HepG2 (cell line): Measurements from ENCODE around the gene RHBG. TPM values are rescaled to one million over a fixed set of nuclear protein-coding genes. Genes with fewer than 3 reads are reported as not detected.

Experiments used
- CEBPB ChIP-seq: IDR thresholded peaks from 2 replicates; pipeline ENCODE4 v1.6.1; 2011; ENCODE audit warnings: low read depth, low read length, improper control_type of control experiment, borderline replicate concordance
- JUND ChIP-seq: sonication (generic); formaldehyde crosslinking; IDR thresholded peaks from 2 replicates; pipeline ENCODE4 v1.8.0; 2022; ENCODE audit warnings: mild to moderate bottlenecking, missing genetic modification reagents
- KLF6 ChIP-seq: IDR thresholded peaks from 2 replicates; pipeline ENCODE4 v1.8.0; 2016; ENCODE audit warnings: missing biosample characterization, missing genetic modification reagents
- RBFOX2 ChIP-seq: fragments of 200-400 bp; formaldehyde crosslinking; IDR thresholded peaks from 2 replicates; pipeline ENCODE4 v1.6.1; 2017; ENCODE audit warnings: low read depth, mild to moderate bottlenecking, low read length
- SP1 ChIP-seq, 2 experiments: fragments of 450-650 bp in 1 of 2; sonication (generic) in 1 of 2; formaldehyde crosslinking in 1 of 2; IDR thresholded peaks; 2 replicates each; pipeline versions ENCODE4 v1.4.0 to v1.6.1; 2016 to 2020; ENCODE audit warnings: missing genetic modification reagents in 1 of 2
- TEAD3 ChIP-seq: optimal IDR thresholded peaks from 2 replicates; pipeline ENCODE3; 2016; ENCODE audit warnings: borderline replicate concordance
- ZNF225 ChIP-seq: sonication (generic); formaldehyde crosslinking; IDR thresholded peaks from 2 replicates; pipeline ENCODE4 v1.4.0; 2020; ENCODE audit warnings: mild to moderate bottlenecking, missing genetic modification reagents
- ZNF263 ChIP-seq: sonication (generic); formaldehyde crosslinking; IDR thresholded peaks from 2 replicates; pipeline ENCODE4 v1.4.0; 2020; ENCODE audit warnings: missing genetic modification reagents
- ZNF547 ChIP-seq: sonication (generic); formaldehyde crosslinking; IDR thresholded peaks from 2 replicates; pipeline ENCODE4 v1.5.1; 2020; ENCODE audit warnings: mild to moderate bottlenecking, missing genetic modification reagents
- ZNF558 ChIP-seq: sonication (generic); formaldehyde crosslinking; IDR thresholded peaks from 2 replicates; pipeline ENCODE4 v1.9.0; 2022; ENCODE audit warnings: mild to moderate bottlenecking, missing genetic modification reagents, borderline replicate concordance
- ZNF672 ChIP-seq: sonication (generic); formaldehyde crosslinking; IDR thresholded peaks from 2 replicates; pipeline ENCODE4 v1.8.1; 2022; ENCODE audit warnings: missing genetic modification reagents
- ZNF790 ChIP-seq: sonication (generic); formaldehyde crosslinking; IDR thresholded peaks from 2 replicates; pipeline ENCODE4 v1.8.0; 2022; ENCODE audit warnings: missing genetic modification reagents, mild to moderate bottlenecking, borderline replicate concordance
- ZNF883 ChIP-seq: sonication (generic); formaldehyde crosslinking; IDR thresholded peaks from 2 replicates; pipeline ENCODE4 v1.5.1; 2020; ENCODE audit warnings: mild to moderate bottlenecking, missing genetic modification reagents; ENCODE audit errors: not compliant biosample characterization
- polyA plus RNA-seq, 8 experiments: library from polyadenylated mRNA; depleted of rRNA in 3 of 8; stranded (reverse) in 7 of 8; unstranded in 1 of 8; fragments of >200 nt; fragmentation: Illumina TruSeq in 4 of 8; extraction: Trizol in 4 of 8; gene quantifications; 2 replicates each; pipeline versions ENCODE4 v1.2.1 to v1.2.3, GENCODE V29; 2011 to 2016; ENCODE audit warnings: low read depth in 4 of 8, missing spikeins in 1 of 8, mixed read lengths in 1 of 8; ENCODE audit not compliant: insufficient read depth in 1 of 8
- total RNA-seq, 5 experiments: library from RNA; depleted of rRNA; stranded (reverse); fragments of >200 nt; fragmentation: Illumina TruSeq; extraction: Trizol; gene quantifications; 2 replicates each; pipeline ENCODE4 v1.2.3, GENCODE V29; 2016; ENCODE audit warnings: low read depth in 1 of 5
- TF ChIP-seq, protein P1 (sequence below): IDR thresholded peaks from 2 replicates; pipeline ENCODE4 v1.6.1; 2016
- TF ChIP-seq, protein P2 (sequence below): sonication (generic); formaldehyde crosslinking; IDR thresholded peaks from 2 replicates; pipeline ENCODE4 v1.9.0; 2022; ENCODE audit warnings: missing genetic modification reagents, mild to moderate bottlenecking, borderline replicate concordance
- TF ChIP-seq, protein P3 (sequence below), 2 experiments: sonication (generic) in 1 of 2; formaldehyde crosslinking in 1 of 2; IDR thresholded peaks; 2 replicates each; pipeline versions ENCODE4 v1.4.0 to v1.6.1; 2016 to 2020; ENCODE audit warnings: borderline replicate concordance in 1 of 2, low read depth in 1 of 2, mild to moderate bottlenecking in 1 of 2, missing genetic modification reagents in 1 of 2
- TF ChIP-seq, protein P4 (sequence below): sonication (generic); formaldehyde crosslinking; IDR thresholded peaks from 2 replicates; pipeline ENCODE4 v1.5.1; 2020; ENCODE audit warnings: mild to moderate bottlenecking, moderate library complexity, missing genetic modification reagents

The RHBG gene
- total and polyA plus RNA-seq, 2 of the 13 experiments (the other 11 are each of a cell fraction or from before 2014, with no cell fraction given) = 61.8 to 73.5 TPM

DNA sequence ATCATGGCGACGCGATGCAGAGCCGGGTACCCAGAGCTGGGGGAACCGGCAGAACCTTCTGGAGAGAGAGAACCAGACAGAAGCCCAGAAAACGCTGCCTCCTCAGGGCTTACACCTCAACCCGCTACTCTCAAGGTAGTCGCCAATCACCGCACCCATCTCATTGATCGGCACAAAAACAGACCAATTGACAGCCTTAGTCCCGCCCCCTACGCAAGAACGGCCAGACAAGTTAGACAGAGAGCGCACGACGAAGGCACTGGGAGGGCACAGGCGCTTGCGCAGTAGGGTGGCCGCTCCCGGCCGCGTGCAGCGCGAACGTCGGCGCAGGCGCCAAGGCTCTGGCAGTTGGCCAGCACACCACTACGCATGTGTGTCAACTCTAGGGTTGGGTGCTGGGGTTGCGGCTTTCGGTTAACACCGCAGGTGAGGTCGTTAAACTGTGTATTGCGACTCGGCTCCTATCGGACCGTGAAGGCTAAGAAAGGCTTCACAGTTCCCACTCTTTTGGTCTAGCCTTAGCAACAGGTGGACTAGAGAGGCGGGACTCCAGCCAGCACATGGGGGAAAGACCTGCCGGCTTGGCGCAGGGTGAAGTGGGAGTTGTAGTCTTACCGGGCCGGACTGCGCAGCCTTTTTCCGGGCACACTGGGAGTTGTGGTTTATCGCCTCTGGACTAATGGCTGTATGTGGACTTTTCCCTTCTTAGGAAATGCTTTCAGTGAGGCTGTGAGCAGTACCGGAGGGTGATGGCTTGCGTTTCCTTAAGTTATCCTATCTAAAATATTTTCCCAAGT lies 30.6 kb upstream of the RHBG start, which contains the start of the genes CCT3 and TSACC (continued):
- TF ChIP-seq ZNF672 (CRISPR knock-in tag) = no peak
- TF ChIP-seq SP1 (IDR thresholded peaks at IDR 0.05) = no peak
- peak; percentile 66; the same call in 1 of the 2 replicates for TF ChIP-seq SP1 (CRISPR knock-in tag; IDR thresholded peaks at IDR 0.05)
- no peak for TF ChIP-seq ZNF558
- TF ChIP-seq, protein P1, sequence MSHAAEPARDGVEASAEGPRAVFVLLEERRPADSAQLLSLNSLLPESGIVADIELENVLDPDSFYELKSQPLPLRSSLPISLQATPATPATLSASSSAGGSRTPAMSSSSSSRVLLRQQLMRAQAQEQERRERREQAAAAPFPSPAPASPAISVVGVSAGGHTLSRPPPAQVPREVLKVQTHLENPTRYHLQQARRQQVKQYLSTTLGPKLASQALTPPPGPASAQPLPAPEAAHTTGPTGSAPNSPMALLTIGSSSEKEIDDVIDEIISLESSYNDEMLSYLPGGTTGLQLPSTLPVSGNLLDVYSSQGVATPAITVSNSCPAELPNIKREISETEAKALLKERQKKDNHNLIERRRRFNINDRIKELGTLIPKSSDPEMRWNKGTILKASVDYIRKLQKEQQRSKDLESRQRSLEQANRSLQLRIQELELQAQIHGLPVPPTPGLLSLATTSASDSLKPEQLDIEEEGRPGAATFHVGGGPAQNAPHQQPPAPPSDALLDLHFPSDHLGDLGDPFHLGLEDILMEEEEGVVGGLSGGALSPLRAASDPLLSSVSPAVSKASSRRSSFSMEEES (CRISPR knock-in tag) = peak; percentile 14; the same call in 1 of the 2 replicates
- TF ChIP-seq, protein P2, sequence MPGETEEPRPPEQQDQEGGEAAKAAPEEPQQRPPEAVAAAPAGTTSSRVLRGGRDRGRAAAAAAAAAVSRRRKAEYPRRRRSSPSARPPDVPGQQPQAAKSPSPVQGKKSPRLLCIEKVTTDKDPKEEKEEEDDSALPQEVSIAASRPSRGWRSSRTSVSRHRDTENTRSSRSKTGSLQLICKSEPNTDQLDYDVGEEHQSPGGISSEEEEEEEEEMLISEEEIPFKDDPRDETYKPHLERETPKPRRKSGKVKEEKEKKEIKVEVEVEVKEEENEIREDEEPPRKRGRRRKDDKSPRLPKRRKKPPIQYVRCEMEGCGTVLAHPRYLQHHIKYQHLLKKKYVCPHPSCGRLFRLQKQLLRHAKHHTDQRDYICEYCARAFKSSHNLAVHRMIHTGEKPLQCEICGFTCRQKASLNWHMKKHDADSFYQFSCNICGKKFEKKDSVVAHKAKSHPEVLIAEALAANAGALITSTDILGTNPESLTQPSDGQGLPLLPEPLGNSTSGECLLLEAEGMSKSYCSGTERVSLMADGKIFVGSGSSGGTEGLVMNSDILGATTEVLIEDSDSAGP (CRISPR knock-in tag) = peak; percentile 68; the same call in 1 of the 2 replicates
- TF ChIP-seq ZNF547 = peak; percentile 88; the same call in 1 of the 2 replicates
- peak; percentile 79; the same call in 1 of the 2 replicates for TF ChIP-seq ZNF790 (CRISPR knock-in tag)
- no peak for TF ChIP-seq ZNF263 (CRISPR knock-in tag)
- TF ChIP-seq CEBPB = peak; percentile 35; the same call in 1 of the 2 replicates
- TF ChIP-seq KLF6 (CRISPR knock-in tag) = peak; percentile 74; the same call in 1 of the 2 replicates
- no peak for TF ChIP-seq ZNF225 (CRISPR knock-in tag)
- TF ChIP-seq RBFOX2 = peak; percentile 88
- peak; percentile 19 for TF ChIP-seq TEAD3 (CRISPR knock-in tag)
- TF ChIP-seq JUND = no peak
- TF ChIP-seq, protein P3, sequence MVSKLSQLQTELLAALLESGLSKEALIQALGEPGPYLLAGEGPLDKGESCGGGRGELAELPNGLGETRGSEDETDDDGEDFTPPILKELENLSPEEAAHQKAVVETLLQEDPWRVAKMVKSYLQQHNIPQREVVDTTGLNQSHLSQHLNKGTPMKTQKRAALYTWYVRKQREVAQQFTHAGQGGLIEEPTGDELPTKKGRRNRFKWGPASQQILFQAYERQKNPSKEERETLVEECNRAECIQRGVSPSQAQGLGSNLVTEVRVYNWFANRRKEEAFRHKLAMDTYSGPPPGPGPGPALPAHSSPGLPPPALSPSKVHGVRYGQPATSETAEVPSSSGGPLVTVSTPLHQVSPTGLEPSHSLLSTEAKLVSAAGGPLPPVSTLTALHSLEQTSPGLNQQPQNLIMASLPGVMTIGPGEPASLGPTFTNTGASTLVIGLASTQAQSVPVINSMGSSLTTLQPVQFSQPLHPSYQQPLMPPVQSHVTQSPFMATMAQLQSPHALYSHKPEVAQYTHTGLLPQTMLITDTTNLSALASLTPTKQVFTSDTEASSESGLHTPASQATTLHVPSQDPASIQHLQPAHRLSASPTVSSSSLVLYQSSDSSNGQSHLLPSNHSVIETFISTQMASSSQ (IDR thresholded peaks at IDR 0.05; ENCODE audit: low read depth) = no peak
- TF ChIP-seq, protein P3 (CRISPR knock-in tag; IDR thresholded peaks at IDR 0.05; ENCODE audit: borderline replicate concordance) = peak; percentile 42; the same call in 1 of the 2 replicates
- TF ChIP-seq ZNF883 (CRISPR knock-in tag) = peak; percentile 50
- TF ChIP-seq, protein P4, sequence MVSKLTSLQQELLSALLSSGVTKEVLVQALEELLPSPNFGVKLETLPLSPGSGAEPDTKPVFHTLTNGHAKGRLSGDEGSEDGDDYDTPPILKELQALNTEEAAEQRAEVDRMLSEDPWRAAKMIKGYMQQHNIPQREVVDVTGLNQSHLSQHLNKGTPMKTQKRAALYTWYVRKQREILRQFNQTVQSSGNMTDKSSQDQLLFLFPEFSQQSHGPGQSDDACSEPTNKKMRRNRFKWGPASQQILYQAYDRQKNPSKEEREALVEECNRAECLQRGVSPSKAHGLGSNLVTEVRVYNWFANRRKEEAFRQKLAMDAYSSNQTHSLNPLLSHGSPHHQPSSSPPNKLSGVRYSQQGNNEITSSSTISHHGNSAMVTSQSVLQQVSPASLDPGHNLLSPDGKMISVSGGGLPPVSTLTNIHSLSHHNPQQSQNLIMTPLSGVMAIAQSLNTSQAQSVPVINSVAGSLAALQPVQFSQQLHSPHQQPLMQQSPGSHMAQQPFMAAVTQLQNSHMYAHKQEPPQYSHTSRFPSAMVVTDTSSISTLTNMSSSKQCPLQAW (CRISPR knock-in tag) = peak; percentile 71
